GM23248 (cell line): Measurements from ENCODE around the gene ATF1.

ENCODE experiments used
- EZH2 ChIP-seq: fragments of 200-600 bp; sonication (generic); IDR thresholded peaks from 2 replicates; pipeline ENCODE4 v1.6.1; 2018; ENCODE audit warnings: antibody characterized with exemption, mild to moderate bottlenecking; ENCODE audit not compliant: insufficient read depth, poor library complexity, severe bottlenecking
- EZH2phosphoT487 ChIP-seq: fragments of 200-600 bp; sonication (generic); IDR thresholded peaks from 2 replicates; pipeline ENCODE4 v1.6.1; 2018; ENCODE audit warnings: antibody characterized with exemption, moderate library complexity, mild to moderate bottlenecking, low read depth; ENCODE audit not compliant: insufficient read depth

GRCh38 chr12:50788561-50788960, 24.7 kb downstream of the ATF1 start:
- TF ChIP-seq EZH2 (no peak), EZH2phosphoT487 (0 out of 2 replicates have a peak, but pooled peaks have one; percentile 46)
